Neural cell (in vitro differentiated cells): ENCODE data around the gene HAAO. TPM values are rescaled to one million over a fixed set of nuclear protein-coding genes. Genes with fewer than 3 reads are reported as not detected.

Experiments used
- H2AFZ ChIP-seq: fragments of 200-600, 300-800 bp; sonication (generic), shearing (Covaris generic); 2 replicates; pipeline ENCODE4 v1.6.0; 2014; ENCODE audit warnings: low read depth, mild to moderate bottlenecking, antibody characterized with exemption, low read length, moderate library complexity
- H3F3A ChIP-seq: fragments of 200-600 bp; shearing (Covaris generic); 2 replicates; pipeline ENCODE4 v1.6.1; 2016; ENCODE audit warnings: mild to moderate bottlenecking, moderate library complexity, mixed read lengths, antibody characterized with exemption, low read length; ENCODE audit not compliant: insufficient read depth, poor library complexity, severe bottlenecking
- H3K27ac ChIP-seq: fragments of 200-600, 300-800 bp; sonication (generic), shearing (Covaris generic); 2 replicates; pipeline ENCODE4 v1.5.1; 2014; ENCODE audit warnings: mild to moderate bottlenecking, low read length, moderate library complexity
- H3K27me3 ChIP-seq: fragments of 300-800, 200-600 bp; sonication (generic), shearing (Covaris generic); 2 replicates; pipeline ENCODE4 v1.6.0; 2014; ENCODE audit warnings: mild to moderate bottlenecking, low read depth, low read length, moderate library complexity; ENCODE audit not compliant: insufficient read depth
- H3K36me3 ChIP-seq: fragments of 300-800, 200-600 bp; sonication (generic), shearing (Covaris generic); 2 replicates; pipeline ENCODE4 v1.5.1; 2014; ENCODE audit warnings: mild to moderate bottlenecking, antibody characterized with exemption, low read length, moderate library complexity; ENCODE audit not compliant: insufficient read depth
- H3K4me2 ChIP-seq: fragments of 300-800, 200-600 bp; sonication (generic), shearing (Covaris generic); 2 replicates; pipeline ENCODE4 v1.6.0; 2014; ENCODE audit warnings: mild to moderate bottlenecking, low read length
- H3K4me3 ChIP-seq: fragments of 300-800, 200-600 bp; sonication (generic), shearing (Covaris generic); 2 replicates; pipeline ENCODE4 v1.5.1; 2014; ENCODE audit warnings: mild to moderate bottlenecking, low read length, moderate library complexity
- H3K79me2 ChIP-seq: fragments of 200-600 bp; shearing (Covaris generic); replicated peaks from 2 replicates; pipeline ENCODE4 v1.6.0; 2014; ENCODE audit warnings: mild to moderate bottlenecking, low read length, moderate library complexity; ENCODE audit not compliant: insufficient read depth
- H3K9ac ChIP-seq: fragments of 300-800, 200-600 bp; sonication (generic), shearing (Covaris generic); 2 replicates; pipeline ENCODE4 v1.6.1; 2016; ENCODE audit warnings: mild to moderate bottlenecking, low read length, mixed read lengths
- H3K9me2 ChIP-seq: fragments of 200-600 bp; shearing (Covaris generic); 2 replicates; pipeline ENCODE4 v1.6.1; 2016; ENCODE audit warnings: mild to moderate bottlenecking, low read length, mixed read lengths; ENCODE audit not compliant: insufficient read depth
- H3K9me3 ChIP-seq: fragments of 200-600, 300-800 bp; sonication (generic), shearing (Covaris generic); 2 replicates; pipeline ENCODE4 v1.6.1; 2016; ENCODE audit warnings: mild to moderate bottlenecking, mixed run types, low read length, moderate library complexity, mixed read lengths
- H4K20me1 ChIP-seq: fragments of 200-600 bp; shearing (Covaris generic); 2 replicates; pipeline ENCODE4 v1.6.1; 2016; ENCODE audit warnings: mild to moderate bottlenecking, mixed run types; ENCODE audit not compliant: insufficient read depth
- CTCF ChIP-seq: fragments of 450-650 bp; IDR thresholded peaks from 2 replicates; pipeline ENCODE4 v1.5.1; 2014; ENCODE audit warnings: antibody characterized with exemption, mild to moderate bottlenecking, moderate library complexity; ENCODE audit not compliant: poor library complexity, severe bottlenecking
- EP300 ChIP-seq: fragments of 450-650 bp; conservative IDR thresholded peaks from 2 replicates; pipeline ENCODE4 v1.6.1; 2014; ENCODE audit warnings: antibody characterized with exemption, mild to moderate bottlenecking, moderate library complexity; ENCODE audit not compliant: poor library complexity, severe bottlenecking
- EZH2 ChIP-seq: fragments of 200-600, 300-800 bp; shearing (Covaris generic), sonication (generic); IDR thresholded peaks from 2 replicates; pipeline ENCODE4 v1.6.1; 2014; ENCODE audit warnings: antibody characterized with exemption, low read length, borderline replicate concordance, mild to moderate bottlenecking; ENCODE audit not compliant: insufficient read depth, poor library complexity, severe bottlenecking
- MXI1 ChIP-seq: fragments of 450-650 bp; conservative IDR thresholded peaks from 2 replicates; pipeline ENCODE4 v1.6.1; 2014; ENCODE audit warnings: antibody characterized with exemption, mild to moderate bottlenecking; ENCODE audit not compliant: poor library complexity, severe bottlenecking
- POLR2AphosphoS5 ChIP-seq: IDR thresholded peaks from 2 replicates; pipeline ENCODE4 v1.6.1; 2012
- RAD21 ChIP-seq: fragments of 450-650 bp; conservative IDR thresholded peaks from 2 replicates; pipeline ENCODE4 v1.6.1; 2014; ENCODE audit warnings: antibody characterized with exemption, mild to moderate bottlenecking, moderate library complexity
- REST ChIP-seq: IDR thresholded peaks from 2 replicates; pipeline ENCODE4 v1.6.1; 2012; ENCODE audit warnings: borderline replicate concordance
- SMC3 ChIP-seq: fragments of 450-650 bp; conservative IDR thresholded peaks from 2 replicates; pipeline ENCODE4 v1.6.1; 2014; ENCODE audit warnings: antibody characterized with exemption, mild to moderate bottlenecking, moderate library complexity; ENCODE audit not compliant: poor library complexity
- polyA plus RNA-seq: library from polyadenylated mRNA; depleted of rRNA; stranded (reverse); fragments of >200 nt; gene quantifications from 2 replicates; pipeline ENCODE4 v1.2.3, GENCODE V29; 2014

HAAO gene
- polyA plus RNA-seq, 1 donor from 2014 or later: not detected

- Histone ChIP-seq H3K4me2 (peak overlapping the region; percentile 32), H3K27me3 (no peaks in the 10 kb centered on the region), H3K79me2 (no peaks in the 10 kb centered on the region), H3K9ac (peak overlapping the region; percentile 92), H3K27ac (peak overlapping the region; percentile 85), H4K20me1 (no peaks in the 10 kb centered on the region), H2AFZ (peak overlapping the region; percentile 6), H3K9me3 (no peaks in the 10 kb centered on the region), H3K9me2 (no peaks in the 10 kb centered on the region), H3K36me3 (no peaks in the 10 kb centered on the region), H3K4me3 (peak overlapping the region; percentile 81), H3F3A (peaks cover 4% of the 10 kb centered on the region)
- TF ChIP-seq CTCF (peak; percentile 47), MXI1 (no peak), POLR2AphosphoS5 (no peak)
Observed at GRCh38 chr2:42809819-42810120, 17.4 kb upstream of the HAAO start.

GRCh38 chr2:42809131-42809818 lies 16.9 kb upstream of the HAAO start:
- no peaks in the 10 kb centered on the region for H3K36me3 ChIP-seq
- H3K4me2 ChIP-seq: peak overlapping the region; percentile 32
- no peak for TF ChIP-seq REST
- TF ChIP-seq CTCF: no peak
- TF ChIP-seq EZH2: no peak
- no peak for TF ChIP-seq MXI1
- TF ChIP-seq RAD21: no peak
- TF ChIP-seq EP300: no peak
- no peak for TF ChIP-seq SMC3
- peak; percentile 8 for TF ChIP-seq POLR2AphosphoS5
- H3K79me2 ChIP-seq: no peaks in the 10 kb centered on the region
- peak overlapping the region; percentile 85 for H3K27ac ChIP-seq
- no peaks in the 10 kb centered on the region for H3K9me2 ChIP-seq
- H3F3A ChIP-seq: peaks cover 4% of the 10 kb centered on the region
- peak overlapping the region; percentile 6 for H2AFZ ChIP-seq
- peak overlapping the region; percentile 62 for H3K4me3 ChIP-seq
- no peaks in the 10 kb centered on the region for H3K27me3 ChIP-seq
- H3K9me3 ChIP-seq: no peaks in the 10 kb centered on the region
- H3K9ac ChIP-seq: peak overlapping the region; percentile 92
- H4K20me1 ChIP-seq: no peaks in the 10 kb centered on the region
